ENCODE results near the gene UBE2K.

DNA sequence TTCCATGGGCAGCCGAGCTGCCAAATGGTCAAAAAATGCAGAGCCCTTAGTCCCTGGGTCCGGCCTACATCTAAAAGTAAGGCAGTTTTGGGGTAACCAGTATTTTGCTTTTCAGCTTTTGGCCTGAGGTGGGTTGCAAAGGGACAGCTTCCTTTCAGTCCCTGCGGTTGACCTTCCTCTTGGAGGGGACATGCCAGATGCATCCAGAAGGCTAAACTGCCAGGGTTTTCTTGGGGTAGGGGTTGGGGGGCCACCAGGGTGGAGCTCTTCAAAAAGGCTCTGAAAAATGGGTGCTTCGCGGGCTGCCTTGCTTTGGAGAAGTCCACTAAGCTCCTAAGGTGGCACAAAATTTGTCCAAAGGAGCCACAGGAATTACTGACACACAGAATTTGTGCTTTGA, 120.7 kb downstream of the UBE2K start:
- TF ChIP-seq POLR2AphosphoS5 (IDR thresholded peaks at IDR 0.05; ENCODE audit: low read depth, low read length) = no peak
- TF ChIP-seq, protein P1, sequence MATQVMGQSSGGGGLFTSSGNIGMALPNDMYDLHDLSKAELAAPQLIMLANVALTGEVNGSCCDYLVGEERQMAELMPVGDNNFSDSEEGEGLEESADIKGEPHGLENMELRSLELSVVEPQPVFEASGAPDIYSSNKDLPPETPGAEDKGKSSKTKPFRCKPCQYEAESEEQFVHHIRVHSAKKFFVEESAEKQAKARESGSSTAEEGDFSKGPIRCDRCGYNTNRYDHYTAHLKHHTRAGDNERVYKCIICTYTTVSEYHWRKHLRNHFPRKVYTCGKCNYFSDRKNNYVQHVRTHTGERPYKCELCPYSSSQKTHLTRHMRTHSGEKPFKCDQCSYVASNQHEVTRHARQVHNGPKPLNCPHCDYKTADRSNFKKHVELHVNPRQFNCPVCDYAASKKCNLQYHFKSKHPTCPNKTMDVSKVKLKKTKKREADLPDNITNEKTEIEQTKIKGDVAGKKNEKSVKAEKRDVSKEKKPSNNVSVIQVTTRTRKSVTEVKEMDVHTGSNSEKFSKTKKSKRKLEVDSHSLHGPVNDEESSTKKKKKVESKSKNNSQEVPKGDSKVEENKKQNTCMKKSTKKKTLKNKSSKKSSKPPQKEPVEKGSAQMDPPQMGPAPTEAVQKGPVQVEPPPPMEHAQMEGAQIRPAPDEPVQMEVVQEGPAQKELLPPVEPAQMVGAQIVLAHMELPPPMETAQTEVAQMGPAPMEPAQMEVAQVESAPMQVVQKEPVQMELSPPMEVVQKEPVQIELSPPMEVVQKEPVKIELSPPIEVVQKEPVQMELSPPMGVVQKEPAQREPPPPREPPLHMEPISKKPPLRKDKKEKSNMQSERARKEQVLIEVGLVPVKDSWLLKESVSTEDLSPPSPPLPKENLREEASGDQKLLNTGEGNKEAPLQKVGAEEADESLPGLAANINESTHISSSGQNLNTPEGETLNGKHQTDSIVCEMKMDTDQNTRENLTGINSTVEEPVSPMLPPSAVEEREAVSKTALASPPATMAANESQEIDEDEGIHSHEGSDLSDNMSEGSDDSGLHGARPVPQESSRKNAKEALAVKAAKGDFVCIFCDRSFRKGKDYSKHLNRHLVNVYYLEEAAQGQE (IDR thresholded peaks at IDR 0.05; ENCODE audit: insufficient read depth in 1 of 2, low read depth in 2 of 2, low read length in 2 of 2) = no peak
- TF ChIP-seq SIN3A (IDR thresholded peaks at IDR 0.05; ENCODE audit: borderline replicate concordance, insufficient read depth, low read length) = no peak
- no peak for TF ChIP-seq TAF1 (IDR thresholded peaks at IDR 0.05; ENCODE audit: borderline replicate concordance, insufficient read depth, low read length)

Data from PFSK-1 (cell line).